Measurements from ENCODE around the gene DSG2.

DSG2 gene

GRCh38 chr18:31497836-31498573 lies at the start of gene DSG2:
Gene DSG2, plus strand, starts transcription at chr18:31498177. Its CDS starts 75 bp downstream, at chr18:31498252.
- Histone ChIP-seq H2AFZ (ENCODE audit: low read depth, low read length) (peak within 1 kb of the TSS; percentile 91), H3K4me1 (ENCODE audit: insufficient read depth, low read length) (peaks cover 8% of the 10 kb centered on the region), H3K9me3 (ENCODE audit: low read length) (no peaks in the 10 kb centered on the region)

GRCh38 chr18:31450409-31450808 lies 47.6 kb upstream of the DSG2 start:
- H3K9me3 ChIP-seq (ENCODE audit: low read length), result no peaks in the 10 kb centered on the region
- no peak overlapping the region for H2AFZ ChIP-seq (ENCODE audit: low read depth, low read length)
- no peak overlapping the region for H3K4me3 ChIP-seq (ENCODE audit: low read length)
- no peaks in the 10 kb centered on the region for H3K27me3 ChIP-seq (ENCODE audit: insufficient read depth, low read length)
- H3K4me1 ChIP-seq (ENCODE audit: insufficient read depth, low read length), result no peaks in the 10 kb centered on the region
- no peaks in the 10 kb centered on the region for H3K36me3 ChIP-seq (ENCODE audit: insufficient read depth, low read length)

More at GRCh38 chr18:31497836-31498573, at the start of gene DSG2:
- no peaks in the 10 kb centered on the region for H3K36me3 ChIP-seq (ENCODE audit: insufficient read depth, low read length)
- H3K27me3 ChIP-seq (ENCODE audit: insufficient read depth, low read length), result peaks cover 39% of the 10 kb centered on the region
- peak within 1 kb of the TSS; percentile 72 for H3K4me3 ChIP-seq (ENCODE audit: low read length)

- no peaks in the 10 kb centered on the region for H3K4me1 ChIP-seq (ENCODE audit: insufficient read depth, low read length)
Measured at GRCh38 chr18:31451625-31452024, 46.4 kb upstream of the DSG2 start.

GRCh38 chr18:31454066-31454708 lies 43.8 kb upstream of the DSG2 start:
- Histone ChIP-seq H3K27me3 (ENCODE audit: insufficient read depth, low read length) (no peaks in the 10 kb centered on the region), H3K9me3 (ENCODE audit: low read length) (no peaks in the 10 kb centered on the region), H3K4me3 (ENCODE audit: low read length) (no peak overlapping the region), H3K36me3 (ENCODE audit: insufficient read depth, low read length) (no peaks in the 10 kb centered on the region), H2AFZ (ENCODE audit: low read depth, low read length) (no peak overlapping the region), H3K4me1 (ENCODE audit: insufficient read depth, low read length) (no peaks in the 10 kb centered on the region)

More at GRCh38 chr18:31451625-31452024, 46.4 kb upstream of the DSG2 start:
- no peak overlapping the region for H3K4me3 ChIP-seq (ENCODE audit: low read length)
- H3K9me3 ChIP-seq (ENCODE audit: low read length), result no peaks in the 10 kb centered on the region
- H3K36me3 ChIP-seq (ENCODE audit: insufficient read depth, low read length), result no peaks in the 10 kb centered on the region
- H3K27me3 ChIP-seq (ENCODE audit: insufficient read depth, low read length), result no peaks in the 10 kb centered on the region
- H2AFZ ChIP-seq (ENCODE audit: low read depth, low read length), result no peak overlapping the region

- no peaks in the 10 kb centered on the region for H3K36me3 ChIP-seq (ENCODE audit: insufficient read depth, low read length)
- H3K4me1 ChIP-seq (ENCODE audit: insufficient read depth, low read length), result no peaks in the 10 kb centered on the region
- no peak overlapping the region for H3K4me3 ChIP-seq (ENCODE audit: low read length)
- H2AFZ ChIP-seq (ENCODE audit: low read depth, low read length), result no peak overlapping the region
- no peaks in the 10 kb centered on the region for H3K9me3 ChIP-seq (ENCODE audit: low read length)
- peaks cover 3% of the 10 kb centered on the region for H3K27me3 ChIP-seq (ENCODE audit: insufficient read depth, low read length)
Measured at GRCh38 chr18:31469629-31470028, 28.3 kb upstream of the DSG2 start.

- H3K4me1 ChIP-seq (ENCODE audit: insufficient read depth, low read length), result no peaks in the 10 kb centered on the region
- H3K4me3 ChIP-seq (ENCODE audit: low read length), result no peak overlapping the region
- H3K9me3 ChIP-seq (ENCODE audit: low read length), result peaks cover 2% of the 10 kb centered on the region
Measured at GRCh38 chr18:31478688-31479087, 19.3 kb upstream of the DSG2 start.

GRCh38 chr18:31482051-31482450 lies 15.9 kb upstream of the DSG2 start:
- H2AFZ ChIP-seq (ENCODE audit: low read depth, low read length), result no peak overlapping the region
- peaks cover 2% of the 10 kb centered on the region for H3K9me3 ChIP-seq (ENCODE audit: low read length)
- H3K4me3 ChIP-seq (ENCODE audit: low read length), result no peak overlapping the region
- no peaks in the 10 kb centered on the region for H3K36me3 ChIP-seq (ENCODE audit: insufficient read depth, low read length)
- no peaks in the 10 kb centered on the region for H3K4me1 ChIP-seq (ENCODE audit: insufficient read depth, low read length)
- H3K27me3 ChIP-seq (ENCODE audit: insufficient read depth, low read length), result no peaks in the 10 kb centered on the region

More at GRCh38 chr18:31478688-31479087, 19.3 kb upstream of the DSG2 start:
- no peaks in the 10 kb centered on the region for H3K36me3 ChIP-seq (ENCODE audit: insufficient read depth, low read length)
- no peaks in the 10 kb centered on the region for H3K27me3 ChIP-seq (ENCODE audit: insufficient read depth, low read length)
- no peak overlapping the region for H2AFZ ChIP-seq (ENCODE audit: low read depth, low read length)

GRCh38 chr18:31483396-31483795 lies 14.6 kb upstream of the DSG2 start:
- Histone ChIP-seq H3K27me3 (ENCODE audit: insufficient read depth, low read length) (no peaks in the 10 kb centered on the region), H3K4me3 (ENCODE audit: low read length) (no peak overlapping the region), H3K9me3 (ENCODE audit: low read length) (peaks cover 2% of the 10 kb centered on the region), H3K4me1 (ENCODE audit: insufficient read depth, low read length) (no peaks in the 10 kb centered on the region), H2AFZ (ENCODE audit: low read depth, low read length) (no peak overlapping the region), H3K36me3 (ENCODE audit: insufficient read depth, low read length) (no peaks in the 10 kb centered on the region)

- no peak overlapping the region for H2AFZ ChIP-seq (ENCODE audit: low read depth, low read length)
- no peaks in the 10 kb centered on the region for H3K36me3 ChIP-seq (ENCODE audit: insufficient read depth, low read length)
- H3K27me3 ChIP-seq (ENCODE audit: insufficient read depth, low read length), result no peaks in the 10 kb centered on the region
- no peaks in the 10 kb centered on the region for H3K4me1 ChIP-seq (ENCODE audit: insufficient read depth, low read length)
- H3K4me3 ChIP-seq (ENCODE audit: low read length), result no peak overlapping the region
- H3K9me3 ChIP-seq (ENCODE audit: low read length), result no peaks in the 10 kb centered on the region
Measured at GRCh38 chr18:31484461-31484860, 13.5 kb upstream of the DSG2 start.

GRCh38 chr18:31486165-31486564 lies 11.8 kb upstream of the DSG2 start:
- no peak overlapping the region for H2AFZ ChIP-seq (ENCODE audit: low read depth, low read length)
- H3K27me3 ChIP-seq (ENCODE audit: insufficient read depth, low read length), result no peaks in the 10 kb centered on the region
- H3K36me3 ChIP-seq (ENCODE audit: insufficient read depth, low read length), result no peaks in the 10 kb centered on the region

GRCh38 chr18:31487246-31488015 lies 10.5 kb upstream of the DSG2 start:
- no peaks in the 10 kb centered on the region for H3K36me3 ChIP-seq (ENCODE audit: insufficient read depth, low read length)
- H2AFZ ChIP-seq (ENCODE audit: low read depth, low read length), result no peak overlapping the region
- peaks cover 3% of the 10 kb centered on the region for H3K27me3 ChIP-seq (ENCODE audit: insufficient read depth, low read length)
- H3K9me3 ChIP-seq (ENCODE audit: low read length), result no peaks in the 10 kb centered on the region
- no peak overlapping the region for H3K4me3 ChIP-seq (ENCODE audit: low read length)
- H3K4me1 ChIP-seq (ENCODE audit: insufficient read depth, low read length), result no peaks in the 10 kb centered on the region

More at GRCh38 chr18:31486165-31486564, 11.8 kb upstream of the DSG2 start:
- H3K4me3 ChIP-seq (ENCODE audit: low read length), result no peak overlapping the region
- no peaks in the 10 kb centered on the region for H3K4me1 ChIP-seq (ENCODE audit: insufficient read depth, low read length)
- no peaks in the 10 kb centered on the region for H3K9me3 ChIP-seq (ENCODE audit: low read length)

GRCh38 chr18:31489311-31489710 lies 8.7 kb upstream of the DSG2 start:
- H3K4me3 ChIP-seq (ENCODE audit: low read length), result no peak overlapping the region
- no peaks in the 10 kb centered on the region for H3K36me3 ChIP-seq (ENCODE audit: insufficient read depth, low read length)
- no peak overlapping the region for H2AFZ ChIP-seq (ENCODE audit: low read depth, low read length)
- H3K27me3 ChIP-seq (ENCODE audit: insufficient read depth, low read length), result peaks cover 3% of the 10 kb centered on the region
- H3K9me3 ChIP-seq (ENCODE audit: low read length), result no peaks in the 10 kb centered on the region
- H3K4me1 ChIP-seq (ENCODE audit: insufficient read depth, low read length), result no peaks in the 10 kb centered on the region

- H3K4me3 ChIP-seq (ENCODE audit: low read length), result no peak overlapping the region
- no peak overlapping the region for H2AFZ ChIP-seq (ENCODE audit: low read depth, low read length)
- peaks cover 5% of the 10 kb centered on the region for H3K27me3 ChIP-seq (ENCODE audit: insufficient read depth, low read length)
- H3K36me3 ChIP-seq (ENCODE audit: insufficient read depth, low read length), result no peaks in the 10 kb centered on the region
- no peaks in the 10 kb centered on the region for H3K4me1 ChIP-seq (ENCODE audit: insufficient read depth, low read length)
- no peaks in the 10 kb centered on the region for H3K9me3 ChIP-seq (ENCODE audit: low read length)
Measured at GRCh38 chr18:31490387-31490786, 7.6 kb upstream of the DSG2 start.

Data from neuron (in vitro differentiated cells).